HG03039 (cell line): ENCODE measurements around the gene CD247.

ENCODE experiments used
- ATAC-seq: cut with Tn5 transposase; IDR thresholded peaks from one replicate; pipeline ENCODE4 v1.9.1; 2021; ENCODE audit warnings: mild to moderate bottlenecking, moderate library complexity; ENCODE audit not compliant: unreplicated experiment

The CD247 gene

DNA sequence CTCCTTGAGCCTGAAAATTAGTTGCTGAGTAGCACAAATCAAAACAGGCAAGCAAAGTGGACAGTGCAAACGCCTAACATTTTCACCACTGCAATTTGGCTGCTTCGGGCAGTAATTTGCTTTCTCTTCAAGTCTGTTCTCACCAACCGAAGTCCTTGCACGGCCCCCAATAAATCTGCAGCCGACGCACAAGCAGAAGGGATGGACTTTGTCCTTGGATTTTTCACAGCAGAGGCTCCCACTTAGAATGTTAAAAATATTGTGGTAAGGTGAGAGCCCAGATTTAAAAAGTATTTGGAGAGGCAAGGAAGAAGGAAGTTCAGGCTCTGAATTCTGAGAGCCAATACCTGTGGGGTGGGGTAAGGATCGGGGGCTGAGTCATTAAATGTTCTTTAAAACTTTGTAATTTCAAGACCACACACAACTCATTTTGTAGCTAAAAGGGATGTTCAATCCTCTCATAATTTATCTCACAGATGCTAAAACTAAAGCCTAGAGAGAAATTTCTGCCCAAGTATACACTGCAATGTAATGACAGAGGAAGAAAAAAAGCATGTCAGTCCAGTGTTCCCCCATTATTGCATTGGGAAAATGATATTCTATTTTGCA is 6.2 kb downstream of the CD247 start:
- no peak for ATAC-seq

DNA sequence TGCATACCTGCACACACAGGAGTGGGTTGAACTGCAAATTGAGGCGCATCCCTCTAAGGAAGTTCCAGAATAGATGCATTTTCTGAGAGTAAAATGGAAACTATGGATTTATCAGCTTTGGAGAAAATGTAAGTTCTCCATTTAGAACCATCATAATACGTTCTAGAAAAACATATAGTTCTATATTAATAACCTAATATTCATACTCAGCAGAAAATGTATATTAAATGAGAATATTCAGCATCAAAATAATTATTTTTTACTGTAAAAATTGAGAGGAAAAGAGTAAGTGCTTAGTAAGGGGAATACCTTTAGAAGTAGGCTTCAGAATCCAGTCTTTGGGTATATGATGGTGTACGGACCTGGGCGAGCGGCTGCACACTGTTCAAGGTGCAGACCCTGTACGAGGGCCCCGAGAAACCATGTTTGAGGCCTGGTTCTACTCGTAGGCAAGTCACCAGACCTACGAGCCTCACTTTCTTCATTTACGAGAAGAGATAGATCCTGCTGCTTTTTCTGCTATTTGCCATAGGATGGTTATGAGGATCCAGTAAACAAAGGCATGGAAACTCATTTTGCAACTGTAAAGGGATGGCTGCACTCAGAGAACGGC is 6.8 kb downstream of the CD247 start:
- no peak for ATAC-seq

DNA sequence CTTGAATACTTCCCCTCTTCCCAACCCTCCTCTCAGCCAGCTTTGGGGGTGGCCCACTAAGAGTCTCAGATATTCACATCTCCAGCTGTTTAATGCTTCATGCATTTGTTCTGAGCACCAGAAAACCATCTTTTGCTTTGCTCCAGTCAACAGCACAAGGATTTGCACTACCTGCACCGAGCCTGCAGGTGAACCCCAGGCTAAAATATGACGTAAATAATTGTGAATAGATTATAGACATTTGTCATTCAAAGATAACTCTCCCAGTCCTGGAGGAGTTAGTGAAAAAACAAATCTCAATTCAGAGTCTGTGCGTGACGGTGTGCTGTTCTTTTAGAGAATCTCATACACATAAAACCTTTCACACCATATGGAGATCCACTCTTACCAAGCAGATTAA is 7.4 kb downstream of the CD247 start:
- no peak for ATAC-seq

DNA sequence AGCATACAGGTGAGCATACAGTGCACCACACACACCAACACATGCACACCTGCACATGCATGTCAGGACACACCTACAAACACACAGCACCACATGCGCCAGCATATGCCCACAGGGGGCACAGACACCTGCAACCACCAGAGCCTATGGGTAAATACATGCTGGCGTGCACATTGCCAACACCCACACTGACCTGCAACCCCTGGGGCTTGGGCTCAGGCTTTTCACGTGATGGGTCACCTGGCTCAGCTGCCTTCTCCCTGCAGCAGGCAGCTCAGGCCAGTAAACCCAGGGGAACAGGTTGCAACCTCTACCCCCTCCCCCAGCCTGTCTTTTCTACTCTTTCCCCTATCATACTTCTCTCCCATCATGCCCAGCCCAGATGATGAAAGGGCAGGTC is 8.1 kb downstream of the CD247 start:
- ATAC-seq, result no peak

DNA sequence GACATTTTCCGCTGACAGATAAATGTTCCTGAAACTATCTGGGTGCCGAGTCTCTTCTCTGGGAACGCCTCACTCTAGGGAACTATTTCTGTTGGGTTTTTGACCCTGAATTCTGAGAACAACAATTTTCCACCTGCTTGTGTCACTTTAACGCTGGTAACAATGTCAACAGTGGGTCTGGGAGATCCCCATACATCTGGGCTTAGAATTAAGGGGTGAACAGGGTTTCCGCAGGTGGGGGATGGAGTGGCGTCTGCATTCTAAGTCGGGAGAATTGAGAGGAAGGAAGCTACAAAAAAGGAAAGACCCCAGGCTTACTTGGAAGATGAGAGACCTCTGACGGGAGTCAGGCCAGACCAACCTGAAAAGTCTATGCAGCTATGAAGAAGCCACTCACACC is 8.7 kb downstream of the CD247 start:
- ATAC-seq, result no peak

DNA sequence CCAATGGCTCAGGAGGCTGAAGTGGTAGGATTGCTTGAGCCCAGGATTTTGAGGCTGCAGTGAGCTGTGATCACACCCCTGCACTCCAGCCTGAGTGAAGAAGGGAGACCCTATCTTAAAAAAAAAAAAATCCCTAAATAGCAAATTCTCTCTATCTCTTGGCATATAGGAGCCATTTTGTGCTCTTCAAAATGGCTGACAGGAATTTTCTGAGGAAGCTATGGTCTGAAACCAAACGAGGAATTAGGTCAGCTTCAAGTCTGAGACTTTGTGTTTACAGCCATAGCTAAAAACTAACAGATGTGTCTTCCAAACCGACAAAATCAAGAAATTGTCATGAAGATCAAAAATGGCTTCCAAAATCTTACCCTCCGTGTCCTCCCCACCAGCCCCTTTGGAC is 10.6 kb downstream of the CD247 start:
- ATAC-seq, result no peak

DNA sequence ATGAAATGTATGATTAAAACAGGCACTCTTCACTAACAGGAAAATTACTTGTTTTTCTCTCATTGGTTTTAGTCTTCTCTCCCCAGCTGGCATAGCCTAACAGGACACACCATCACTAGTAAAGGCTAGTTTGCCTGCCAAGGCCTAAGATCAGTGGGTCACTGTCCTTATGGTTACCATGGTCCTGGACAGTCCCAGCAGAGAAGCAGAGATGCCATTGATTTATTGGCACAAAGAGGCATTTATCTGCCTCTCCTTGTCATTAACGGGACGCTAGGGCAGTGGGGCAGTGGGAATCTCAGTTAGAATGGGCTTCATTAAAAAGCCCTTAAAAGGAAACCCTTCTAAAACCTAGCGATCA is 13.9 kb downstream of the CD247 start:
- no peak for ATAC-seq

DNA sequence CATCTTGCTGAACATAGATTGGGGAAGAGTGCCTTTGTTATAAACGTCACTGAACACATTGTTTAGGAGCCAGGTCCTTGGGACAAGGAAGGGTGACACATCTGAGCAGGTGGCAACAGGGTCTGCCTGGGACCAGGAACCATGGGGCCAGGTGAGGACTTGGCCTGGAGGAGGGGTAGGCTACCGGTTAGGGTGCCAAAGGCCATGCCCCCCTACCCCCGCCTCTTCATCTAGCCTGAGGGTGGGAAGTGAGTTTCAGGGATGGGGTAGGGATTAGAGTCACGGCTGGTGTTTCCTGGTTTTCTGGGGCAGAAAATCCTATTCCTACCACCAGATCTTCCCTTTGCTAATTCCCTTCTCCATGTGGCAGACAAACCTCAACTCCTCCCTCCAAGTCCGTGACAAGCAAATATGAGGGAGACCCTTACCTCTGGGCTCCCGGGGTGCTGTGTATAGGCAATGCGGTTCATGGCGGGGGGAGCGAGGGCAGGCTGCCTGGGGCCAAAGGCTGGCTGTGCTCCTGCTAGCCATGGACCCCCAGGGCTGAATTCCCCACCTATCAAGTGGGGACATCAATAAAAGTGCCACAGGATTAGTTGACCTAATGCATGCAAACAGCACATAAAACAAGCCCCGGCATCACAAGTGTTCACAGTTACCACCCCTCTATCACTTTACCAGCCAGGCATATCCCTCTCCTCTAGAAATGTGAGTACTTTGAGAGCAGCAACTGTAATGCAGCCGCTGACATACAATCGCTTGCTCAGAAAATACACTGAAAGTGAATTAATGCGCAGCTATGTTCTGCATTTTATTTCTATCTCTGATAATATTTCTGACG is 14.5 kb downstream of the CD247 start:
- no peak for ATAC-seq

DNA sequence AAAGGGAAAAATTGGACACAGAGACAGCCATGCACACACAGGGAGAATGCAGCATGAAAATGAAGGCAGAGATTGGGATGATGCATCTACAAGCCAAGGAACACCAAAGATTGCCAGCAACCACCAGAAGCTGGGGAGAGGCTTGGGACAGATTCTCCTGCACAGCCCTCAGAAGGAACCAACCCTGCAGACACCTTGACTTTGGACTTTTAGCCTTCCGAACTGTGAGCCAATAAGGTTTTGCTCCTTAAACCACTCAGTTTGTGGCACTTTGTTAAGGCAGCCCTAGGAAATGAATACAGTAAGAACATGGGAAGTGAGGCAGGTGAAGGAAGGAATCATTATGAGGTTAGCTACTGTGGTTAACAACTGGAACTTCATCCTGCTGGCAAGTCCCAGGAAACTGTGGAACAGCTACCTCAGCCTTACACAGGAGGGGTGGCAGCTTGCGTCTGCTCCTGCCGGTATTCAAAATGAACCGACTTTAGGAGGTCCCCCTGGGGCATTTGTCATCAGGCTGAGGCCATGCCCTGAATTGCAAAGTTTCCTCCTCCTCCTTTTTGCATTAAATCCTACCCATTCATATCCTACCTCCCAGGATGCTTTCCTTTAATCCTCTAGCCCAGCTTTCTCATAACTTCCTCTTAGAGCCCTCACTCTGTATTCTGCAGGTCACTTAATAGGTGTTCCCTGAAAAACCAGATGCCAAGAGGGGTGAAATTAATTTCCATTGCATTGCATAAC is 15.4 kb downstream of the CD247 start:
- ATAC-seq, result no peak

DNA sequence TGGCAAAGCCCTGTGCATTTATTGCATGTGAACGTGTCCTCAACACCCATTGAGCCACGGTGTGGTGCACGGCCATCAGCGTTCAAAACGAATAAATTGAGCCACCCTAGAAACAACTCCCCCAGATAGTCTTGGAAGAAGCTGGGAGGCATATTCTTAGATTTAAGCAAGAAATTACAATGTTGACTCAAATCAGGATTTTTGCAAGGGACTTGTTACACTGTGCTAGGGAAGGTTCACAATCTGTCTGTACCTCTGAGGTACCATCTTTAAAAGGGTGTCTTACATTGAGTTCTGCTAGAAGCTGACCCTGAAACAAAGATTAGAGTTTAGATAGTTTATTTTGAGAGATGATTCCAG is 16.2 kb downstream of the CD247 start:
- no peak for ATAC-seq

DNA sequence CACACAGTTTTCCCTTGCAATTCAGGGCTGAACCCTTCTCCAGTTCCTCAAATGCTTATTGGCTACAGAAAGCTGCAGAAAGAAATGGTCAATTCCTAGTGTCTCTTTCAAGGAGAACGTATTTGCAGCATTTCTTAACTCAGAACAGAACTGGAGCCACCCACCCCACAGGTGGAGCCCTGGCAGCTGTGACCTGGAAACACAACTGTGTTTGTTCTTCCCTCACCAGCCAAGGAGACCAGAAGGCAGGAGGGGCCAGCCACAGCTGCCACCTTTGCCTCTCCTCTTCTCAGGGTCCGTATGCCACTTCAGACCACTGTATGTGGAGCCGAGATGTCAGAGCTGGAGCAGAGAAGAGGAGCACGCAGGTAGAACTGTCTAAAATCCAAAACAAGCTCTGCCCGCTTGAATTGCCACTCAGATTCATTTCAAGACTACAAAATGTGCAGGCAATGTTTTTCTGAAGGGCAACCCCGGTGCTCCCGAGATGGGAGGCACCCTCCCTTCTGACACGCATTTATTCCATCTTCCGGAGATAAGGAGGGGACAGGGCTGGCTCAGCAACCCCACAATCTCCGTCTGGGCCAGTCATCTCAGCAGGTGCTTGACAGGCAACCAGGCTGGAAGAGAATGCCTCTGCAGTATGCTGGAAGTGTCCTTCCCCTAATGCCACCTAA is 16.7 kb downstream of the CD247 start:
- ATAC-seq, result no peak

DNA sequence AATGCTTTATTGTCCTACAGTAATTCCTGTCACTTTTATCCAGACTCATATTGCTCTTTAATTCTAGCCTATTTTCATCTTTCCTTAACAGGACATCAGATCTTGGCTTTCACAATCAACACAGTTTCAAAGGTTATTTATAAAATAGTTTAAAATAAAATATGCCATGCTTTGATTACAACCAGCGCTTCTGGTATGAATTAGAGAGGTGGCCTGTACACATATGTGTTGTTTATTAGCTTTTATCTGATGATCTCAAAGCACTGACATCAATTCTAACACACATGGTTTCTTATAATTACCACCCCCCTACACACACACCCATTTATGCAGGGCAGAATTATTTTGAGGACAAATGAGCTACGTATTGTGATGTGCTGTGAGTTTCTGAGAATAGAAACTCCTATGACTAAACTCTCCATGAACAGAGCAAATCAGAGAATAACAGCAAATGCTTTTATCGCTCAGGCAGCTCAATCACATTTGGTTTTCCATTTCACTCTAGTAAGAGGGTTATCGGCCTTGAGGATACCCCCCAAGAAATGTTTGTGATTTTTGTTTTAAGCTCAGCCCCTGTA is 18.0 kb downstream of the CD247 start:
- no peak for ATAC-seq

DNA sequence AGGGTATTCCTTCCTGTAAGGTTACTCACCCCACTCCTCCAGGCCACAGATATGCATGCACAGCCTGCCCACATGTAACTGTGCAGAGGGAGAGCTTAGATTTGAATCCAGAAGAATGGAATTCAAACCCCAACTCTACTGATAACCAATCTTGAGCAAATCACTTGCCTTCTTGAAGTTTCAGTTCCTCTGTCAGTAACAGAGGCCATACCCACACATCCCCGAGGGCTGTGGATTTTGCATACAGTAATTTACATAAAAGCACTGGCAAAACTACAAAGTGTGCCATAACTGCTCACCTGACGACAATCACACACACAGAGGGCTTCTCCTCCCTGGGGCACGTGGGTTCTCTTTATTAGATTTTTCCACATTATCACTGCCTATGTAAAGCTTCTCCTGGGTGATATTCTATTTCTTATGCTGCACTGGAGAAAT is 18.6 kb downstream of the CD247 start:
- peak; percentile 93 for ATAC-seq

DNA sequence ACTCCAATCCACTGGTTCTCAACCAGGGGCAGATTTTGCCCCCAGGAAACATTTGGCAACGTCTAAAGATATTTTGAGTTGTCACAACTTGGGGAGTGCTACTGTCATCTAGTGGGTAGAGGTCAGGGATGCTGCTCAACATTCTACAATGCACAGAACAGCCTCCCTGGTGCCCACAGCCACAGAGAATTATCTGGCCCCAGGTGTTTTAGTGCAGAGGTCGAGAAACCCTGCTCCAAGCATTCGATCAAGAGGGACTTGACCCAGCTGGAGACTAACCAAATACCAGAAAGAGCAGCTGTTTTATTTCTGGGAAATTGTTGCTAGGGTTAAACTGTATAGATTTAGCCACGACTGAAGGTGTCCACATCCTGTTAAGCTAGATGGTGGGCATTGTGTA is 19.2 kb downstream of the CD247 start:
- no peak for ATAC-seq

DNA sequence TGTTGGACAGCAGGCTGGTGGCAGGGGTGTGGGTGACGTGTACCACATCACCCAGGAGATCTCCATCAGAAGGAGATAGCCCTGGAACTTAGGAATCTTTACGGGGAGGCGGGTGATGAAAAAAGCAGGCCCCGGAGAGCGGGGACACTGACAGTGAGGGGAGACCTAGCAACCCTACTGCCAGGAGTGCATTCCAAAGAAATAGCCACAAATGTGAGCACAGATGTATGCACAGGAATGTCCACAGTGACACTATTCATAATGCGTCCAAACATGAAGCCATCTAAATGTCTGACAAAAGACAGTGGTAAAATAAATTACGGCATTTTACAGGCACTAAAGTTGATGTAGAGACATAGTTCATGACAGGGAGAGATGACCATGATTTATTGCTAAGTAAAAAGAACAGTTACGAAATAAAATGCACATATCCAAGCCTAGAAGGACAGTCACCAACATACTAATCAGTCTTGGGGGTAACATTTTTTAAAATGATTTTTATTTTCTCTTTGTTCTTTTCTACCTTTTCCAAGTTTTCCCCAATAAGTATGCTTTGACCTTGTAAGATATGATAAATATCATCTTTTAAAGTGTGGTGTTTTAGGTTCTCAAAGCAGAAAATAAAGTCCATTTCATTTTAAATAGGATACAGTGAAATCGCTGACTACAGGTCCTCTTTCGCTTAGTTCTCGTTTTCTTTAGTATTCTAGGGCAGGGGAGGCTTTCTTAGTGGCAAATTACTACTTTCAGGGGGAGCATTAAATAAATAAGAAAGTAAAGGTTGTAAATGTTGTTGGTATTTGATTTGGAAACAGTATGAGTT is 21.3 kb downstream of the CD247 start:
- no peak for ATAC-seq

DNA sequence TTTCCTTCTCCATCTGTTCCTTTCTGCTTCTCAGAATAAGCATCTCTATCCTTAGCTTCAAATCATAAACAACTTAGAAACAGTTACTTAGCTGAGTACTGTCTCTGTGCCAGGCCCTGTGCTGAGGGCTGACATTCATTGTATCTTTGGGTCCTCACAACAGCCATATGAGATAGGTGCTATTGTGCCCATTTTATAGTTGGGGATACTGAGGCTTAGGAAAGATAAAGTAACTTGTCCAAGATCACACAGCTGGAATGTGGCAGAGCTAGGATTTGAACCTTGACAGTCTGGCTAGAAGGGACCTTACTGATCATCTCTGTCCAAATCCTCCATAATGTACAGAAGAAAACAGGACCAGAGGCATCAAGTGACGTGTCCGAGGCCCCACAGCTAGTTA is 25.0 kb downstream of the CD247 start:
- ATAC-seq, result no peak

DNA sequence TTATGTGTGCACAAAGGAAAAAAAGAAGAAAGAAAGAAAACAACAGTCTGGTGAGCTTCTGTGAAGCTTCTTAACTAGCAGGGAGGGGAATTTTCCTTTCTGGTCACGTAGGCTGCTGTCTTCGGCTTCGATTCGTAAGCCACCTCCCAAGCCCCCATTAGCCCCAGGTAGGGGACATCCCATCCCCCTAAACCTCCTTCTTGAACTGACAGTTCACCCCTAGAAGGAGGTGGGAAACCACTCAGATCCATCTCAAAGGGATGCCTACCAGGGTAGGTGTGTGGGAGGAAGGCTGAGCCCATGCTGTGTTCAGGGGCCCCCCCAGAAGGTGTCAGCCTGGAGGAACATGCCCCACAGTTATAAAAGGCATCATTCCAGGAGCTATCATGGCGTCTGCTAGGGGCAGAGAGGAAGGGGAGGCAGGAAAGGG is 25.8 kb downstream of the CD247 start:
- no peak for ATAC-seq

DNA sequence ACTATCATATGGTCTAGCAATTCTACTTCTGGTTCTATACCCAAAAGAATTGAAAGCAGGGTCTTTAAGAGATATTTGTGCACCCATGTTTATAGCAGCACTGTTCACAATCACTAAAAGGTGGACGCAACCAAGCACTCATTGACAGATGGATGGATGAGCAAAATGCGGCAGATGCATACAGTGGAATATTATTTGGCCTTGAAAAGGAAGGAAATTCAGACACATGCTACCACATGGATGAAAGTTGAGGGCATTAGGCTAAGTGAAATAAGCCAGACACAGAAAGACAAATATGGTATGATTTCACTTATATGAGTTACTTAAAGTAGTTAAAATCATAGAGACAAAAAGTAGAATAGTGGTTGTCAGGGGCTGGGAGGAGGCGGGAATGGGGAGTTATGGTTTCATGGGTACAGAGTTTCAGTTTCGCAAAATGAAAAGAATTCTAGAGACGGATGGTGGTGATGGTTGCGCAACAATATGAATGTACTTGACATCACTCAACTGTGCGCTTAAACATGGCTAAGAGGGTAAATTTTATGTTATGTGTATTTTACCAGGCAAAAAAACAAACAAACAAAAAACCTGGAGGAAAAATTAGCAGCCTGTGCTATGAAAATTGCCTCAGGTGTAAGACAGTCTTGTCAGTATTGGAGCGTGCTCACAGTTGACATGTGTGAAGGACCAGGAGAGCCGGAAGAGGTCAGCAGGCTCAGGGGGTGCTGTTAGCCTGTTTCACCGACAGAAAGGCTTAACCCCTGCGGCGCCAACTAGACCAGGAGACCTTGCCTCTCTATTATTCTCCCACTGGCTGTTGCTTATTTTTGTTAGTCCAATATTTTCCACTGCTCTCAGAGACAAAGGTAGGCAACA is 26.5 kb downstream of the CD247 start:
- ATAC-seq, result no peak

DNA sequence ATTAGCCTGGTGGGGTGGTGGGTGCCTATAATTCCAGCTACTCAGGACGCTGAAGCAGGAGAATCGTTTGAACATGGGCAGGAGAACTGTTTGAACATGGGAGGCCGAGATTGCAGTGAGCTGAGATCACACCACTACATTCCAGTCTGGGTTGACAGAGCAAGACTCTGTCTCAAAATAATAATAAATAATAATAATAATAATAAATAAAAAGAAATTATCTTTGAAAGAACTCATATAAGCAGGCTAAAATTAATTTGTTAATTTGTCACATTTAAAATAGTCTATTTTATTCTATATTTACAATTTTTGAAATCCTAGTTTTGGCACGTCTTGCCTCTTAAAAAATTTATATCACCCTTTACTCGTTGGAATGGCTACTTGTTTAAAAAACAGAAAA is 27.6 kb downstream of the CD247 start:
- ATAC-seq, result no peak
